IMR-90 (cell line): ENCODE data around the gene FNBP1. TPM values are rescaled to one million over a fixed set of nuclear protein-coding genes. Genes with fewer than 3 reads are reported as not detected.

ENCODE experiments used
- ATAC-seq: fragments of 200-7000 bp; cut with Tn5 transposase; 2 replicates; pipeline ENCODE4 v1.9.1; 2020; ENCODE audit warnings: low read depth, mild to moderate bottlenecking, moderate library complexity
- BruUV-seq: library from RNA; stranded (reverse); fragments of 400-500 nt; replicated peaks from 2 replicates; lab custom pipeline; 2021; lab: Mats Ljungman, UMichigan
- CTCF ChIA-PET: fragments of 300-600 bp; formaldehyde crosslinking; extraction: SDS; loops from one replicate; lab custom pipeline; 2021; ENCODE audit warnings: antibody characterized with exemption; lab: Yijun Ruan, JAX
- POLR2A ChIA-PET: fragments of 300-600 bp; sonication (Branson Sonifier 250); formaldehyde crosslinking; loops from one replicate; lab custom pipeline; 2022; ENCODE audit warnings: antibody characterized with exemption; ENCODE audit not compliant: unreplicated experiment; lab: Charles Lee
- DNase-seq: peaks from one replicate; pipeline ENCODE4 v3.0.0; 2013
- H2AFZ ChIP-seq: replicated peaks from 2 replicates; pipeline ENCODE3; 2013; ENCODE audit warnings: low read length, mild to moderate bottlenecking; ENCODE audit not compliant: poor library complexity
- H2AK5ac ChIP-seq: 2 replicates; pipeline ENCODE4 v1.6.1; 2013; ENCODE audit warnings: low read depth, low read length, inconsistent platforms
- H2AK9ac ChIP-seq: replicated peaks from 2 replicates; pipeline ENCODE3; 2013; ENCODE audit warnings: mild to moderate bottlenecking, low read depth, low read length, moderate library complexity; ENCODE audit not compliant: poor library complexity
- H2BK120ac ChIP-seq: 2 replicates; pipeline ENCODE4 v1.6.1; 2013; ENCODE audit warnings: low read depth, low read length, inconsistent platforms
- H2BK15ac ChIP-seq: 3 replicates; pipeline ENCODE4 v1.6.1; 2013; ENCODE audit warnings: low read depth, low read length, inconsistent platforms
- H2BK20ac ChIP-seq: 2 replicates; pipeline ENCODE4 v1.6.1; 2013; ENCODE audit warnings: low read depth, mild to moderate bottlenecking, inconsistent platforms, low read length, moderate library complexity
- H2BK5ac ChIP-seq: 2 replicates; pipeline ENCODE4 v1.6.1; 2013; ENCODE audit warnings: mild to moderate bottlenecking, low read depth, low read length, inconsistent platforms; ENCODE audit not compliant: poor library complexity, severe bottlenecking
- H3K14ac ChIP-seq: replicated peaks from 2 replicates; pipeline ENCODE4 v1.6.1; 2013; ENCODE audit warnings: low read depth, low read length, inconsistent platforms
- H3K18ac ChIP-seq: 2 replicates; pipeline ENCODE4 v1.6.1; 2013; ENCODE audit warnings: low read depth, low read length, control low read depth
- H3K23ac ChIP-seq: 2 replicates; pipeline ENCODE4 v1.6.1; 2013; ENCODE audit warnings: low read depth, low read length, inconsistent platforms
- H3K27ac ChIP-seq: 2 replicates; pipeline ENCODE4 v1.5.1; 2013; ENCODE audit warnings: mild to moderate bottlenecking, control low read depth, low read length; ENCODE audit not compliant: insufficient read depth
- H3K27me3 ChIP-seq: 2 replicates; pipeline ENCODE4 v1.6.1; 2013; ENCODE audit warnings: low read length; ENCODE audit not compliant: control insufficient read depth, insufficient read depth
- H3K36me3 ChIP-seq: 2 replicates; pipeline ENCODE4 v1.6.1; 2013; ENCODE audit warnings: low read length, mixed read lengths; ENCODE audit not compliant: control insufficient read depth, insufficient read depth
- H3K4ac ChIP-seq: 2 replicates; pipeline ENCODE4 v1.6.1; 2013; ENCODE audit warnings: low read depth, low read length, inconsistent platforms
- H3K4me1 ChIP-seq: 2 replicates; pipeline ENCODE4 v1.6.1; 2013; ENCODE audit warnings: low read length, mixed read lengths; ENCODE audit not compliant: control insufficient read depth, insufficient read depth
- H3K4me2 ChIP-seq: 2 replicates; pipeline ENCODE4 v1.6.1; 2013; ENCODE audit warnings: low read depth, mild to moderate bottlenecking, control low read depth, low read length, moderate library complexity
- H3K4me3 ChIP-seq: 2 replicates; pipeline ENCODE4 v1.5.1; 2013; ENCODE audit warnings: low read depth, mild to moderate bottlenecking, control low read depth, low read length, moderate library complexity; ENCODE audit not compliant: insufficient read depth
- H3K56ac ChIP-seq: 2 replicates; pipeline ENCODE4 v1.6.1; 2013; ENCODE audit warnings: low read length, inconsistent platforms; ENCODE audit not compliant: insufficient read depth; ENCODE audit errors: extremely low read depth
- H3K79me1 ChIP-seq, 2 experiments: 2 replicates each; pipeline ENCODE4 v1.6.1; 2013; ENCODE audit warnings: low read length in 2 of 2, inconsistent platforms in 1 of 2, low read depth in 1 of 2
- H3K9ac ChIP-seq: 2 replicates; pipeline ENCODE4 v1.6.1; 2013; ENCODE audit warnings: low read depth, low read length, control low read depth
- H3K9me1 ChIP-seq: 2 replicates; pipeline ENCODE4 v1.6.1; 2013; ENCODE audit warnings: low read length, inconsistent platforms; ENCODE audit not compliant: insufficient read depth
- H3K9me3 ChIP-seq: 2 replicates; pipeline ENCODE4 v1.6.1; 2013; ENCODE audit warnings: low read length; ENCODE audit not compliant: control insufficient read depth, insufficient read depth
- H4K20me1 ChIP-seq: 2 replicates; pipeline ENCODE4 v1.6.1; 2013; ENCODE audit warnings: low read length, inconsistent platforms; ENCODE audit not compliant: insufficient read depth
- H4K5ac ChIP-seq: 2 replicates; pipeline ENCODE4 v1.6.1; 2013; ENCODE audit warnings: mild to moderate bottlenecking, low read depth, low read length, control low read depth
- H4K8ac ChIP-seq, 2 experiments: 2 replicates each; pipeline ENCODE4 v1.6.1; 2013; ENCODE audit warnings: low read depth in 2 of 2, low read length in 2 of 2, control low read depth in 1 of 2, inconsistent platforms in 1 of 2
- H4K91ac ChIP-seq: 2 replicates; pipeline ENCODE4 v1.6.1; 2013; ENCODE audit warnings: low read depth, low read length, inconsistent platforms; ENCODE audit not compliant: insufficient read depth
- MXI1 ChIP-seq: IDR thresholded peaks from 2 replicates; pipeline ENCODE4 v1.6.1; 2012; ENCODE audit warnings: low read depth, mild to moderate bottlenecking, low read length, moderate library complexity, borderline replicate concordance
- WGBS, 2 experiments: methylation state at CpG; one replicate each; pipeline versions ENCODE4 v1.1.5 to v1.1.7; 2013; ENCODE audit warnings: missing lambda C conversion rate in 2 of 2; ENCODE audit not compliant: insufficient read length in 1 of 2; ENCODE audit errors: extremely low coverage in 2 of 2; 5-methylcytosine and 5-hydroxymethylcytosine counted together
- dilution Hi-C: fragments of 300-500 bp; cut with HindIII; formaldehyde crosslinking; loops from one replicate; pipeline ENCODE4 v1.14.3; 2018; ENCODE audit warnings: low sequenced_read_pairs; ENCODE audit not compliant: unreplicated experiment
- in situ Hi-C: fragments of 300-500 bp; cut with MboI; formaldehyde crosslinking; loops from 3 replicates; pipeline ENCODE4 v1.14.3; 2019; ENCODE audit warnings: low sequenced_read_pairs, inconsistent platforms, mixed read lengths
- intact Hi-C: fragments of 100-400 bp; cut with micrococcal nuclease; formaldehyde crosslinking; loops from 2 replicates; pipeline ENCODE4 v1.10.0; 2022
- polyA plus RNA-seq, 3 experiments: library from polyadenylated mRNA; depleted of rRNA; stranded (reverse); fragments of >200 nt; gene quantifications; 2 replicates each; pipeline ENCODE4 v1.2.3, GENCODE V29; 2012; ENCODE audit warnings: low replicate concordance in 1 of 3
- total RNA-seq: library from RNA; depleted of rRNA; stranded (reverse); fragments of >200 nt; gene quantifications from 2 replicates; pipeline ENCODE4 v1.2.3, GENCODE V29; 2012

FNBP1 gene
- total and polyA plus RNA-seq, 2 of the 4 experiments (the other 2 are of a cell fraction): 10.3 to 15.4 TPM

- no peak overlapping the region for H2AK5ac ChIP-seq
- H2BK120ac ChIP-seq: no peak overlapping the region
- peaks cover 5% of the 10 kb centered on the region for H3K9me3 ChIP-seq
- no peak overlapping the region for H2AFZ ChIP-seq
- H3K23ac ChIP-seq: no peak overlapping the region
- no peak for TF ChIP-seq MXI1
- no TSS peak for BruUV-seq
- no peak overlapping the region for H4K91ac ChIP-seq
- no peak overlapping the region for H2BK20ac ChIP-seq
- H3K27ac ChIP-seq: no peak overlapping the region
- no peak for DNase-seq
- ChIA-PET CTCF (no interaction called here), POLR2A (no interaction called here)
- ATAC-seq: no peak
- H3K36me3 ChIP-seq: peaks cover 9% of the 10 kb centered on the region
- H3K27me3 ChIP-seq: no peaks in the 10 kb centered on the region
- WGBS, 2 experiments: no CpG with 5 or more reads among the region's 6 CpGs
- H3K4me3 ChIP-seq: no peak overlapping the region
- no peak overlapping the region for H3K18ac ChIP-seq
- H3K79me1 ChIP-seq: no peaks in the 10 kb centered on the region
- no peak overlapping the region for H4K8ac ChIP-seq
- H4K5ac ChIP-seq: no peak overlapping the region
- H3K9ac ChIP-seq: no peak overlapping the region
- H3K4ac ChIP-seq: no peak overlapping the region
- no peak overlapping the region for H2AK9ac ChIP-seq
- in situ Hi-C loops: no loop called here
- H3K14ac ChIP-seq: no peak overlapping the region
- dilution Hi-C loops: no loop called here
- no peaks in the 10 kb centered on the region for H4K20me1 ChIP-seq
- intact Hi-C loops: no loop called here
- no peaks in the 10 kb centered on the region; the same call in 1 of the 2 replicates for H3K9me1 ChIP-seq
- no peak overlapping the region for H3K4me2 ChIP-seq
- H2BK5ac ChIP-seq: no peak overlapping the region
- no peaks in the 10 kb centered on the region; the same call in 1 of the 2 replicates for H3K4me1 ChIP-seq
- no peak overlapping the region for H2BK15ac ChIP-seq
- H3K56ac ChIP-seq: no peak overlapping the region
Observed at GRCh38 chr9:129946246-129946995, 96.6 kb downstream of the FNBP1 start.
